K562 (cell line): ENCODE measurements around the gene PRMT7. TPM values are rescaled to one million over a fixed set of nuclear protein-coding genes. Genes with fewer than 3 reads are reported as not detected.
A peak's percentile ranks its signal among the peaks of the same experiment; 100 is the strongest.

ENCODE experiments used
- ATAC-seq: fragments of 200-7000 bp; cut with Tn5 transposase; 3 replicates; pipeline ENCODE4 v1.9.1; 2020; ENCODE audit warnings: moderate library complexity
- BruUV-seq: library from RNA; stranded (reverse); fragments of 400-500 nt; replicated peaks from 2 replicates; lab custom pipeline; 2021; lab: Mats Ljungman, UMichigan
- CTCF ChIA-PET: fragments of 300-600 bp; formaldehyde crosslinking; extraction: SDS; loops from one replicate; lab custom pipeline; 2021; ENCODE audit warnings: low intra/inter-chr PET ratio; lab: Yijun Ruan, JAX
- POLR2A ChIA-PET: fragments of 300-600, 350-650 bp; sonication (Branson Sonifier 250); formaldehyde crosslinking; extraction: SDS; loops from one replicate; lab custom pipeline; 2021; ENCODE audit warnings: antibody characterized with exemption, inconsistent platforms; lab: Yijun Ruan, JAX
- DNase-seq, 4 experiments: peaks; one replicate each; pipeline versions ENCODE4 v3.0.0 to v3.0.0-alpha.2; 2011 to 2018; ENCODE audit warnings: low spot score in 3 of 4, mixed read lengths in 3 of 4; ENCODE audit errors: extremely low read depth in 1 of 4
- FAIRE-seq: peaks from 2 replicates; lab custom pipeline; 2011; peaks lifted over from hg19 to GRCh38; lab: Jason Lieb, UNC
- H2AFZ ChIP-seq: 2 replicates; pipeline ENCODE4 v1.6.0; 2011; ENCODE audit warnings: low read depth, low read length, control low read depth, inconsistent platforms
- H3K27ac ChIP-seq: fragments of 200-600 bp; 3 replicates; pipeline ENCODE4 v1.8.0; 2011; ENCODE audit warnings: low read depth, mild to moderate bottlenecking, control low read depth, inconsistent platforms, low read length, moderate library complexity, mixed read lengths; ENCODE audit errors: extremely low read depth
- H3K27me3 ChIP-seq, 2 experiments: fragments of 300-600 bp in 1 of 2; 2 replicates in 1 of 2; 3 replicates in 1 of 2; pipeline versions ENCODE4 v1.6.0 to v1.8.0; 2011; ENCODE audit warnings: inconsistent platforms in 2 of 2, low read length in 2 of 2, mild to moderate bottlenecking in 1 of 2, mixed read lengths in 1 of 2, moderate library complexity in 1 of 2; ENCODE audit not compliant: control insufficient read depth in 2 of 2, insufficient read depth in 2 of 2
- H3K36me3 ChIP-seq: fragments of 300-600 bp; 3 replicates; pipeline ENCODE4 v1.8.0; 2011; ENCODE audit warnings: mild to moderate bottlenecking, low read length, inconsistent platforms; ENCODE audit not compliant: control insufficient read depth, insufficient read depth
- H3K4me1 ChIP-seq, 2 experiments: fragments of 200-600 bp in 1 of 2; replicated peaks in 1 of 2; 2 replicates in 1 of 2; 3 replicates in 1 of 2; pipeline versions ENCODE4 v1.5.1 to v1.8.0; 2011; ENCODE audit warnings: inconsistent platforms in 2 of 2, low read length in 2 of 2, mild to moderate bottlenecking in 1 of 2, mixed read lengths in 1 of 2, moderate library complexity in 1 of 2; ENCODE audit not compliant: control insufficient read depth in 2 of 2, insufficient read depth in 2 of 2
- H3K4me2 ChIP-seq: 2 replicates; pipeline ENCODE4 v1.6.1; 2011; ENCODE audit warnings: low read length, control low read depth, inconsistent platforms, mixed read lengths; ENCODE audit not compliant: insufficient read depth
- H3K4me3 ChIP-seq: fragments of 200-600 bp; sonication (generic), shearing (Covaris generic); 2 replicates; pipeline ENCODE4 v1.5.1; 2016; ENCODE audit warnings: control low read depth, inconsistent platforms
- H3K79me2 ChIP-seq: fragments of 200-600 bp; 3 replicates; pipeline ENCODE4 v1.8.0; 2011; ENCODE audit warnings: low read length, inconsistent platforms; ENCODE audit not compliant: control insufficient read depth, insufficient read depth
- H3K9ac ChIP-seq, 2 experiments: 2 replicates each; pipeline versions ENCODE4 v1.6.0 to v1.6.1; 2011; ENCODE audit warnings: low read depth in 2 of 2, low read length in 2 of 2, control low read depth in 1 of 2, inconsistent platforms in 1 of 2, mild to moderate bottlenecking in 1 of 2, mixed read lengths in 1 of 2; ENCODE audit not compliant: insufficient read depth in 1 of 2
- H3K9me1 ChIP-seq: one replicate; pipeline ENCODE4 v1.6.0; 2011; ENCODE audit warnings: inconsistent platforms, mild to moderate bottlenecking, low read length, moderate library complexity; ENCODE audit not compliant: control insufficient read depth, insufficient read depth
- H3K9me3 ChIP-seq: replicated peaks from 2 replicates; pipeline ENCODE4 v1.5.1; 2011; ENCODE audit warnings: low read depth, low read length, inconsistent platforms; ENCODE audit not compliant: control insufficient read depth, insufficient read depth
- H4K20me1 ChIP-seq: replicated peaks from 2 replicates; pipeline ENCODE4 v1.6.1; 2011; ENCODE audit warnings: low read length, inconsistent platforms, mixed read lengths; ENCODE audit not compliant: control insufficient read depth, insufficient read depth
- POLR2AphosphoS5 ChIP-seq: IDR thresholded peaks from 2 replicates; pipeline ENCODE4 v1.6.1; 2011; ENCODE audit warnings: mild to moderate bottlenecking, low read depth, low read length, moderate library complexity; ENCODE audit not compliant: control insufficient read depth, insufficient read depth
- THAP7 ChIP-seq: fragments of 250-450 bp; sonication (Bioruptor Pico); IDR thresholded peaks from 2 replicates; pipeline ENCODE4 v1.5.0; 2021
- ZNF224 ChIP-seq: sonication (generic); formaldehyde crosslinking; IDR thresholded peaks from 2 replicates; pipeline ENCODE4 v1.8.0; 2022; ENCODE audit warnings: mild to moderate bottlenecking, missing genetic modification reagents
- WGBS: fragments of 100-300 bp; shearing (Covaris generic); methylation state at CpG from one replicate; pipeline ENCODE4 v1.1.6; 2016; ENCODE audit warnings: low coverage, mixed read lengths; ENCODE audit not compliant: insufficient coverage; ENCODE audit errors: missing lambda C conversion rate; 5-methylcytosine and 5-hydroxymethylcytosine counted together
- in situ Hi-C: fragments of 300-500 bp; cut with MboI; formaldehyde crosslinking; loops from 4 replicates; pipeline ENCODE4 v1.15.0; 2018; ENCODE audit warnings: inconsistent platforms, mixed read lengths
- intact Hi-C: fragments of 100-400 bp; cut with micrococcal nuclease; formaldehyde crosslinking; loops from 2 replicates; pipeline ENCODE4 v1.14.2; 2022
- polyA plus RNA-seq, 8 experiments: library from polyadenylated mRNA; depleted of rRNA in 4 of 8; stranded (reverse) in 5 of 8; unstranded in 3 of 8; fragments of >200 nt; fragmentation: Nextera tagmentation in 2 of 8; fragmentation: Illumina TruSeq in 1 of 8; extraction: Ambion mirVana in 2 of 8; extraction: Trizol in 1 of 8; gene quantifications; 2 replicates each; pipeline versions ENCODE4 v1.2.1 to v1.2.3, GENCODE V29; 2011 to 2014; ENCODE audit warnings: inconsistent platforms in 1 of 8, missing spikeins in 1 of 8
- total RNA-seq, 7 experiments: library from RNA; depleted of rRNA in 6 of 7; stranded (reverse); fragments of >200 nt in 6 of 7; fragmentation: Illumina TruSeq in 2 of 7; extraction: Trizol in 2 of 7; gene quantifications; 2 replicates each; pipeline versions ENCODE4 v1.2.1 to v1.2.3, GENCODE V29; 2011 to 2021; ENCODE audit warnings: low replicate concordance in 1 of 7

The PRMT7 gene
- total and polyA plus RNA-seq, 9 of the 15 experiments (the other 6 are each of a cell fraction or from before 2014, with no cell fraction given), result 6.4 to 88.8 (median 73.1) TPM

GRCh38 chr16:68292425-68292824, 18.4 kb upstream of the PRMT7 start:
- DNase-seq, result no peak
- no peak for ATAC-seq
- 92% methylated on average over 4 of the region's 5 CpGs for WGBS
- Histone ChIP-seq H3K36me3 (peaks cover 85% of the 10 kb centered on the region; the same call in 2 of the 3 replicates), H3K9me3 (no peaks in the 10 kb centered on the region), H3K4me1 (peaks cover 14 to 22% of the 10 kb centered on the region in 2 experiments), H3K27ac (no peak overlapping the region), H3K9ac (no peak overlapping the region), H4K20me1 (peaks cover 2% of the 10 kb centered on the region; the same call in 1 of the 2 replicates), H3K4me3 (no peak overlapping the region), H3K27me3 (no peaks in the 10 kb centered on the region), H3K9me1 (no peaks in the 10 kb centered on the region), H3K79me2 (0 out of 3 replicates have a peak, but pooled peaks cover 2% of the 10 kb centered on the region), H2AFZ (no peak overlapping the region), H3K4me2 (no peak overlapping the region)
- POLR2A ChIA-PET, result interaction anchor here (1.2 to 3.4 kb wide), 4 partner anchors 9 to 18 kb away, joined by 3 to 15 read pairs (median 7); partner anchors contain the start of genes PRMT7 and SLC7A6OS
- no TSS peak for BruUV-seq
- no peak for TF ChIP-seq ZNF224
- in situ Hi-C loops (no loop called here), intact Hi-C loops (no loop called here)
- no peak for FAIRE-seq
- CTCF ChIA-PET, result no interaction called here

GRCh38 chr16:68296291-68296690, 14.5 kb upstream of the PRMT7 start:
- no peak overlapping the region for H3K27ac ChIP-seq
- no peaks in the 10 kb centered on the region for H3K4me1 ChIP-seq
- no peak for FAIRE-seq
- no peaks in the 10 kb centered on the region for H3K9me3 ChIP-seq
- no peak overlapping the region for H3K4me3 ChIP-seq
- no peak for DNase-seq
- no peaks in the 10 kb centered on the region for H3K27me3 ChIP-seq
- H3K9ac ChIP-seq, result no peak overlapping the region
- H3K36me3 ChIP-seq, result peaks cover 96% of the 10 kb centered on the region
- ChIA-PET POLR2A (interaction anchor here (0.5 to 3.0 kb wide), 4 partner anchors 8 to 15 kb away, joined by 3 to 17 read pairs (median 3); partner anchors contain the start of genes PRMT7 and SLC7A6OS), CTCF (no interaction called here)
- 95% methylated on average over 12 of the region's 12 CpGs for whole genome bisulfite sequencing
- no peaks in the 10 kb centered on the region for H4K20me1 ChIP-seq
- TF ChIP-seq THAP7 (CRISPR knock-in tag) (no peak), POLR2AphosphoS5 (0 out of 2 replicates have a peak, but pooled peaks have one; percentile 13)
- TF ChIP-seq, all 486 proteins: peak for 1
- no peaks in the 10 kb centered on the region for H3K9me1 ChIP-seq
- intact Hi-C loops (no loop called here), in situ Hi-C loops (no loop called here)
- no TSS peak for BruUV-seq
- H3K4me2 ChIP-seq, result no peak overlapping the region
- ATAC-seq, result no peak
- H2AFZ ChIP-seq, result no peak overlapping the region
- no peaks in the 10 kb centered on the region for H3K79me2 ChIP-seq
